ENCODE results near the gene BOC.

The BOC gene

DNA sequence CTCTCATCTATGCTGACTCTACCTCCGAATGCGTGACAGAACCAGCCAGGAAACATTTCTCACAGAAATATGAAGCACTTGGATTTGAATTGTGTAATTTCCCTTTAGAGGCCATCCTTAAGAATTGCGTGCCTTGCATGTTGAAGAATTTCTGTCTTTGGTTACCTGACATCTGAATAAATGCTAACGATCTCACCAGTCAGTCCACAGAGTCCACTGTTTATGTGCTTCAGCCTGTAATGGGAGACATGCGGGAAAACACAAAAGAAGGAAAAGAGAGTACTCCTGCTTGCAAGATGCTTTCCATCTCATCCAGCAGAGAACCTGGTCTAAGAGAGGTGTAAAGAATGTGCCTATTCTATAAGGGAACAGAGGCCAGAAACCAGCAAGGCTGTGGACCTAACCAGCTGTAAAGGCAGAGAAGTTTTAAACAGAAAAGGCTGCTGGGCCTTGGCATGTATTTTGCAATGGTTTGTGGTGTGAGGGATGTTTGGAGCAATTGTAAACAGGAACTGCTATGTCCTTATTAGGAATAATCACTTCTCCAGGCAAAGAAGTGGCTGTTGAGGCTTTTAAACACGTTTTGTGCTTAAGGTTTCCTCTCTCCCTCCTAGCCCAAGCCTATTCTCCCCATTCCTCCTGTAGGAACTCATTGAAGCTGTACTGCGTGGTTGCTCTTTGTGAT, 36.4 kb upstream of the BOC start:
- no peak overlapping the region for H3K27ac ChIP-seq
- no peak overlapping the region for H3K4me3 ChIP-seq
- TF ChIP-seq, protein P1, sequence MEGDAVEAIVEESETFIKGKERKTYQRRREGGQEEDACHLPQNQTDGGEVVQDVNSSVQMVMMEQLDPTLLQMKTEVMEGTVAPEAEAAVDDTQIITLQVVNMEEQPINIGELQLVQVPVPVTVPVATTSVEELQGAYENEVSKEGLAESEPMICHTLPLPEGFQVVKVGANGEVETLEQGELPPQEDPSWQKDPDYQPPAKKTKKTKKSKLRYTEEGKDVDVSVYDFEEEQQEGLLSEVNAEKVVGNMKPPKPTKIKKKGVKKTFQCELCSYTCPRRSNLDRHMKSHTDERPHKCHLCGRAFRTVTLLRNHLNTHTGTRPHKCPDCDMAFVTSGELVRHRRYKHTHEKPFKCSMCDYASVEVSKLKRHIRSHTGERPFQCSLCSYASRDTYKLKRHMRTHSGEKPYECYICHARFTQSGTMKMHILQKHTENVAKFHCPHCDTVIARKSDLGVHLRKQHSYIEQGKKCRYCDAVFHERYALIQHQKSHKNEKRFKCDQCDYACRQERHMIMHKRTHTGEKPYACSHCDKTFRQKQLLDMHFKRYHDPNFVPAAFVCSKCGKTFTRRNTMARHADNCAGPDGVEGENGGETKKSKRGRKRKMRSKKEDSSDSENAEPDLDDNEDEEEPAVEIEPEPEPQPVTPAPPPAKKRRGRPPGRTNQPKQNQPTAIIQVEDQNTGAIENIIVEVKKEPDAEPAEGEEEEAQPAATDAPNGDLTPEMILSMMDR (IDR thresholded peaks at IDR 0.05) = no peak
- no peak for DNase-seq (ENCODE audit: low spot score)

GRCh38 chr3:113177526-113177925, 33.8 kb upstream of the BOC start:
- Histone ChIP-seq H3K4me3 (no peak overlapping the region), H3K27ac (no peak overlapping the region)
- DNase-seq (ENCODE audit: low spot score) = no peak
- TF ChIP-seq, protein P1 (IDR thresholded peaks at IDR 0.05) = no peak

- TF ChIP-seq, protein P1 (IDR thresholded peaks at IDR 0.05) = no peak
Measured at GRCh38 chr3:113179235-113179824, 32.0 kb upstream of the BOC start.

GRCh38 chr3:113183748-113184661, 27.4 kb upstream of the BOC start:
- no peak overlapping the region for H3K27ac ChIP-seq
- TF ChIP-seq, protein P1 (IDR thresholded peaks at IDR 0.05) = no peak
- DNase-seq (ENCODE audit: low spot score) = no peak
- no peak overlapping the region for H3K4me3 ChIP-seq

More at GRCh38 chr3:113179235-113179824, 32.0 kb upstream of the BOC start:
- no peak for DNase-seq (ENCODE audit: low spot score)
- no peak overlapping the region for H3K27ac ChIP-seq
- H3K4me3 ChIP-seq = no peak overlapping the region

GRCh38 chr3:113185194-113185835, 26.0 kb upstream of the BOC start:
- H3K27ac ChIP-seq = no peak overlapping the region
- DNase-seq (ENCODE audit: low spot score) = no peak
- H3K4me3 ChIP-seq = no peak overlapping the region
- TF ChIP-seq, protein P1 (IDR thresholded peaks at IDR 0.05) = no peak

DNA sequence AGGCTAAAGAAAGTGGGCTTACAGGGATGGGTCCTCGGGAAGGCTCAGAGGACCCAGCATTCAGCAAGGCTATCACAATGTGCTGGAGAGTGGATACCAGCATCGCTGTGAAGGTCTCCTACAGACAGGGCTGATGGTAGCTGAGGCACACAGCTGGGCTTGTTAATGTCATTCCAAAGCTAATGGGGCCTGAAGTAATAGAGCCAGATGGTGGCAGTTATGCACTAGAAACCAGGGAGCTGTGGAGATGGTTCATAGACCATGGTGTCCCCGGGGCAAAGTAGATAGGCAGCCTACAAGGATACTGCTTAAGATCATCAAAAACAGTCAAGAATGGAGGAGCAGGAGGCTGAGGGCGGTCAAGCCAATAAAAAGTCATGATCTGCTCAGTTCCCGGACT, 24.8 kb upstream of the BOC start:
- no peak for DNase-seq (ENCODE audit: low spot score)
- Histone ChIP-seq H3K27ac (no peak overlapping the region), H3K4me3 (no peak overlapping the region)
- TF ChIP-seq, protein P1 (IDR thresholded peaks at IDR 0.05) = no peak
